Kidney (tissue), 14 donors: ENCODE results near the gene ENOX1. TPM values are rescaled to one million over a fixed set of nuclear protein-coding genes. Genes with fewer than 3 reads are reported as not detected.
A peak's percentile ranks its signal among the peaks of the same experiment; 100 is the strongest.

Experiments
- DNase-seq, 5 donors: peaks; one replicate each; pipeline ENCODE4 v3.0.0-alpha.2; 2013 to 2020
- FAIRE-seq: peaks from 2 replicates; lab custom pipeline; 2012; peaks lifted over from hg19 to GRCh38; lab: Jason Lieb, UNC
- H3K27ac ChIP-seq, 2 donors: one replicate each; pipeline ENCODE4 v1.7.0; 2013; ENCODE audit warnings: low read depth in 2 of 2, low read length in 2 of 2, inconsistent platforms in 1 of 2
- H3K27me3 ChIP-seq: one replicate; pipeline ENCODE4 v1.7.1; 2013; ENCODE audit warnings: low read length, inconsistent platforms; ENCODE audit not compliant: control insufficient read depth, insufficient read depth
- H3K36me3 ChIP-seq, 3 donors: one replicate each; pipeline versions ENCODE4 v1.7.0 to v1.7.1; 2013; ENCODE audit warnings: low read length in 3 of 3, control low read depth in 1 of 3, inconsistent platforms in 1 of 3; ENCODE audit not compliant: insufficient read depth in 3 of 3, control insufficient read depth in 2 of 3
- H3K4me1 ChIP-seq, 3 donors: one replicate each; pipeline versions ENCODE4 v1.7.0 to v1.7.1; 2013; ENCODE audit warnings: low read length in 3 of 3, inconsistent platforms in 1 of 3, low read depth in 1 of 3; ENCODE audit not compliant: control insufficient read depth in 2 of 3, insufficient read depth in 2 of 3
- H3K4me3 ChIP-seq, 3 donors: one replicate each; pipeline versions ENCODE4 v1.7.0 to v1.8.1; 2013; ENCODE audit warnings: low read length in 3 of 3, control low read depth in 1 of 3, inconsistent platforms in 1 of 3
- H3K9ac ChIP-seq, 3 donors: one replicate each; pipeline versions ENCODE4 v1.7.0 to v1.7.1; 2013; ENCODE audit warnings: low read length in 3 of 3, control low read depth in 1 of 3, inconsistent platforms in 1 of 3
- H3K9me3 ChIP-seq, 3 donors: one replicate each; pipeline versions ENCODE4 v1.7.0 to v1.7.1; 2013; ENCODE audit warnings: low read length in 3 of 3, control low read depth in 1 of 3, inconsistent platforms in 1 of 3; ENCODE audit not compliant: control insufficient read depth in 2 of 3, insufficient read depth in 1 of 3
- intact Hi-C: fragments of 100-400 bp; cut with DNase I; formaldehyde crosslinking; loops from one replicate; pipeline ENCODE4 v1.11.1; 2022
- polyA plus RNA-seq: library from polyadenylated mRNA; stranded (reverse); fragments of 350-450 nt; fragmentation: Illumina TruSeq; extraction: RNeasy Lipid Tissue Mini Kit (QIAGEN cat#74804); gene quantifications from one replicate; pipeline ENCODE4 v1.2.3, GENCODE V29; 2014; ENCODE audit warnings: low read depth, low replicate concordance; ENCODE audit not compliant: insufficient read depth
- total RNA-seq: library from RNA; stranded (reverse); fragmentation: NEBNext Ultra II Directional; extraction: Animal tissue kit (Norgen Biotek cat#: 25700); gene quantifications from one replicate; pipeline ENCODE4 v1.2.1, GENCODE V29; 2021
- TF ChIP-seq, protein P1 (sequence below): IDR thresholded peaks from 3 replicates; pipeline ENCODE4 v1.5.1; 2012; ENCODE audit warnings: mild to moderate bottlenecking, moderate library complexity, borderline replicate concordance; ENCODE audit not compliant: insufficient read depth; ENCODE audit errors: extremely low read depth
- donor health status: control.
- donor health status: control.
- donor health status: control.
- donor health status: control.
- donor health status: control.
- donor health status: DM: yes; HTN: yes; CAD: no.
- donor health status: Normal renal cell carcinoma (clear cell type).

Gene ENOX1
- total and polyA plus RNA-seq, 2 donors from 2014 or later: 4.9 to 6.8 TPM

DNA sequence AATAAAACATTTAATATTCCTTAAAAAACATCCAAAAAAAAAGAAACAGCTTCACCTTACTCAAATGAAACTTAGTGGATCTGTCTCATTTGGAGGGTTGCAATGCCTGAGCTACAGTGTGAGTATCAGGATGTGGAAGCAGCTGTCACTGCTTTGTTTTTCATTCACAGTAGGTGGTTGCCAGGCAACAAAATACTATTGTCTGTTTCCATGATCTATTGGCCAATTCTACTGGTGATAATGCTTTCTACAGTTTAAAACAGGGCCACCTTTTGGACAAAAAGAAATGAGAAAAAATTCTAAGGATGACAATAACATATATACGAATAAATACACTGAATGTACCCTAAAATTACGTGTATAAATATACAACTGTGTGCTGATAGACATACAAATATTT, 3.0 kb downstream of the ENOX1 start:
- TF ChIP-seq, protein P1, sequence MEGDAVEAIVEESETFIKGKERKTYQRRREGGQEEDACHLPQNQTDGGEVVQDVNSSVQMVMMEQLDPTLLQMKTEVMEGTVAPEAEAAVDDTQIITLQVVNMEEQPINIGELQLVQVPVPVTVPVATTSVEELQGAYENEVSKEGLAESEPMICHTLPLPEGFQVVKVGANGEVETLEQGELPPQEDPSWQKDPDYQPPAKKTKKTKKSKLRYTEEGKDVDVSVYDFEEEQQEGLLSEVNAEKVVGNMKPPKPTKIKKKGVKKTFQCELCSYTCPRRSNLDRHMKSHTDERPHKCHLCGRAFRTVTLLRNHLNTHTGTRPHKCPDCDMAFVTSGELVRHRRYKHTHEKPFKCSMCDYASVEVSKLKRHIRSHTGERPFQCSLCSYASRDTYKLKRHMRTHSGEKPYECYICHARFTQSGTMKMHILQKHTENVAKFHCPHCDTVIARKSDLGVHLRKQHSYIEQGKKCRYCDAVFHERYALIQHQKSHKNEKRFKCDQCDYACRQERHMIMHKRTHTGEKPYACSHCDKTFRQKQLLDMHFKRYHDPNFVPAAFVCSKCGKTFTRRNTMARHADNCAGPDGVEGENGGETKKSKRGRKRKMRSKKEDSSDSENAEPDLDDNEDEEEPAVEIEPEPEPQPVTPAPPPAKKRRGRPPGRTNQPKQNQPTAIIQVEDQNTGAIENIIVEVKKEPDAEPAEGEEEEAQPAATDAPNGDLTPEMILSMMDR: no peak
- Histone ChIP-seq H3K4me3 (no peak overlapping the region), H3K27me3 (no peaks in the 10 kb centered on the region), H3K36me3 (no peaks in the 10 kb centered on the region), H3K9ac (no peak overlapping the region), H3K27ac (no peak overlapping the region), H3K9me3 (no peaks in the 10 kb centered on the region), H3K4me1 (peaks cover 0 to 6% (median 0%) of the 10 kb centered on the region in 3 donors)
- DNase-seq (peak in 2 of 5 donors; percentile 43 to 63), FAIRE-seq (no peak)
- intact Hi-C loops: no loop called here

DNA sequence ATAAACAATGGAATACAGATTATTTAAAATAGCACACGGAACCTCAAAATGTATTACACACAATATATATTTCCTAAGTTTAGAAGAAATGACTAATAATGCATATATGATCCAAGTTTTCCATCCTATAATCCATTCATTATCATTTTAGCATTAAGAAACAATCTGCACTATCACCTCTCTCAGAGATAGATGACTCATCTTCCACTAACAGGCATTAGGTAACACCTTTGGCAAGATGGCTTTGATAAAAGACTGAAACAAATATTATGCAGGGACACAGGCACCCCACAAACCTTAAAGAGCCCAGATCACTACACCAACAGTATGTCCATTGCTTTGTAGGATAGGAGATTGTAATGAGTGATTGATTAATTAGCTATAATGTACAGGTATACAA, 4.1 kb downstream of the ENOX1 start:
- no peaks in the 10 kb centered on the region for H3K36me3 ChIP-seq
- H3K27ac ChIP-seq: no peak overlapping the region
- no peak overlapping the region for H3K4me3 ChIP-seq
- H3K4me1 ChIP-seq: peaks cover 0 to 6% (median 0%) of the 10 kb centered on the region in 3 donors
- TF ChIP-seq, protein P1: no peak
- DNase-seq (no peak), FAIRE-seq (no peak)
- H3K9ac ChIP-seq: no peak overlapping the region
- intact Hi-C loops: no loop called here
- no peaks in the 10 kb centered on the region for H3K27me3 ChIP-seq
- no peaks in the 10 kb centered on the region for H3K9me3 ChIP-seq

DNA sequence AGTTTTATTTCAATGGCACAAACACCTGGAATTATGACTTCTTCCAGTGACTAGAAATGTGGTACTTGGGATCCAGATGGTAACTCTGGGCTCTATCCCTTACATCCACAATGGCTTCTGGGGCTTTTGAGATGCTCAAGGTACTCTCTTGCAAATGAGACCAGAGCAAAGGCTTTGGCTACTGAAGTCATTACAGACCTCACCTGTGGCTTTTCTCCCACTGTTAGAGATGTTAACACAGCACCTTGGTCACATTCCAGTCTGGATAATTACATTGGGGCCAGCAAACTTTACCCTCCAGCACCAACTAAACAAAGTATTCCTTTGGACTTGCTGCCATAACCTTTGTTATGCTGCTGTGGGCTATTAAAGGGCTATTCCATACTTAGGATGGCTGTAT, 6.1 kb downstream of the ENOX1 start:
- H3K9me3 ChIP-seq: no peaks in the 10 kb centered on the region
- DNase-seq (no peak), FAIRE-seq (no peak)
- intact Hi-C loops: no loop called here
- no peak overlapping the region for H3K9ac ChIP-seq
- H3K36me3 ChIP-seq: no peaks in the 10 kb centered on the region
- no peak overlapping the region for H3K27ac ChIP-seq
- no peak overlapping the region for H3K4me3 ChIP-seq
- H3K4me1 ChIP-seq: no peaks in the 10 kb centered on the region
- H3K27me3 ChIP-seq: no peaks in the 10 kb centered on the region
- TF ChIP-seq, protein P1: no peak

DNA sequence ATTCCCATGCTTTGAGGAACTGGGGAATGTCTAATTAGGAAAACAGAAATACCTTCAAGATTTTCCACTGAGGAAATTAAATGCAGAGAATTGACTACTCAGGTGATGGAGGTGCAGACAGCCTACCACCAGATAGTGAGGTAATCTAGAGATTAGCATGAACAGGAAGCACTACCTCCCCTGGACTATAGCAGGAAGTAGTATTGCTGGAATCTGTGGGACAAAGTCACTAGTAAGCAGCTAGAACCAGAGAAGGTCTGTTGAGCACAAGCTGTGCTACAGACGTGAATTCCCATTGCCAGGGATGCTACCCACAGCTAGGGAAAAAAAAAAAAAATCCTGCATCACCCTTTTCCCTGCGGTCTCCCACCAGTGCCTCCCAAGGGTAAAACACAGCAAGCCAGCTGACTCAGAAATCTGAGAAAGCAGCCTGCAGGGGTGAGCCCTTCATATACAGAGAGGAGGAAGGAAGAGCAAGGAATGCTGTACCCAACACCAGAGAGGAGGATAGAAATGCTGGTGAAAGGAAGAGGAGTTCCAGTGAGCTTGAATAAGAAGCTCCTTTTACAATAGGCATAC, 10.2 kb downstream of the ENOX1 start:
- no peak for FAIRE-seq
- TF ChIP-seq, protein P1: no peak
- no peaks in the 10 kb centered on the region for H3K27me3 ChIP-seq
- no peak overlapping the region for H3K27ac ChIP-seq
- no peaks in the 10 kb centered on the region for H3K4me1 ChIP-seq
- H3K9ac ChIP-seq: no peak overlapping the region
- no peak overlapping the region for H3K4me3 ChIP-seq
- intact Hi-C loops: no loop called here
- H3K36me3 ChIP-seq: no peaks in the 10 kb centered on the region
- H3K9me3 ChIP-seq: no peaks in the 10 kb centered on the region
- peak in 3 of 5 donors; percentile 29 to 52 (median 38) for DNase-seq
